Measurements from ENCODE around the gene TMPRSS2. TPM values are rescaled to one million over a fixed set of nuclear protein-coding genes. Genes with fewer than 3 reads are reported as not detected.

The TMPRSS2 gene
- total and polyA plus RNA-seq, 2 donors from 2014 or later, result 32.8 to 55.0 TPM

GRCh38 chr21:41443562-41443961 lies 64.4 kb downstream of the TMPRSS2 start:
- intact Hi-C loops (cut with DNase I), result no loop called here
- no peak overlapping the region for H3K4me3 ChIP-seq (ENCODE audit: low read length in 3 of 3)
- no peak for DNase-seq
- H3K27ac ChIP-seq (ENCODE audit: low read depth in 2 of 2, low read length in 2 of 2), result no peak overlapping the region
- peaks cover 0 to 25% (median 6%) of the 10 kb centered on the region in 3 donors for H3K36me3 ChIP-seq (ENCODE audit: control insufficient read depth in 2 of 3, insufficient read depth in 3 of 3, low read length in 3 of 3)
- FAIRE-seq, result no peak
- H3K27me3 ChIP-seq (ENCODE audit: control insufficient read depth, insufficient read depth, low read length), result no peaks in the 10 kb centered on the region
- H3K9ac ChIP-seq (ENCODE audit: low read length in 3 of 3), result no peak overlapping the region
- no peaks in the 10 kb centered on the region for H3K9me3 ChIP-seq (ENCODE audit: control insufficient read depth in 2 of 3, insufficient read depth in 1 of 3, low read length in 3 of 3)
- TF ChIP-seq, protein P1, sequence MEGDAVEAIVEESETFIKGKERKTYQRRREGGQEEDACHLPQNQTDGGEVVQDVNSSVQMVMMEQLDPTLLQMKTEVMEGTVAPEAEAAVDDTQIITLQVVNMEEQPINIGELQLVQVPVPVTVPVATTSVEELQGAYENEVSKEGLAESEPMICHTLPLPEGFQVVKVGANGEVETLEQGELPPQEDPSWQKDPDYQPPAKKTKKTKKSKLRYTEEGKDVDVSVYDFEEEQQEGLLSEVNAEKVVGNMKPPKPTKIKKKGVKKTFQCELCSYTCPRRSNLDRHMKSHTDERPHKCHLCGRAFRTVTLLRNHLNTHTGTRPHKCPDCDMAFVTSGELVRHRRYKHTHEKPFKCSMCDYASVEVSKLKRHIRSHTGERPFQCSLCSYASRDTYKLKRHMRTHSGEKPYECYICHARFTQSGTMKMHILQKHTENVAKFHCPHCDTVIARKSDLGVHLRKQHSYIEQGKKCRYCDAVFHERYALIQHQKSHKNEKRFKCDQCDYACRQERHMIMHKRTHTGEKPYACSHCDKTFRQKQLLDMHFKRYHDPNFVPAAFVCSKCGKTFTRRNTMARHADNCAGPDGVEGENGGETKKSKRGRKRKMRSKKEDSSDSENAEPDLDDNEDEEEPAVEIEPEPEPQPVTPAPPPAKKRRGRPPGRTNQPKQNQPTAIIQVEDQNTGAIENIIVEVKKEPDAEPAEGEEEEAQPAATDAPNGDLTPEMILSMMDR (IDR thresholded peaks at IDR 0.05; ENCODE audit: borderline replicate concordance, extremely low read depth, insufficient read depth), result no peak
- H3K4me1 ChIP-seq (ENCODE audit: control insufficient read depth in 2 of 3, insufficient read depth in 2 of 3, low read depth in 1 of 3, low read length in 3 of 3), result no peaks in the 10 kb centered on the region

- no peaks in the 10 kb centered on the region for H3K27me3 ChIP-seq (ENCODE audit: control insufficient read depth, insufficient read depth, low read length)
- intact Hi-C loops (cut with DNase I), result no loop called here
- H3K9me3 ChIP-seq (ENCODE audit: control insufficient read depth in 2 of 3, insufficient read depth in 1 of 3, low read length in 3 of 3), result no peaks in the 10 kb centered on the region
- H3K9ac ChIP-seq (ENCODE audit: low read length in 3 of 3), result no peak overlapping the region
- H3K4me3 ChIP-seq (ENCODE audit: low read length in 3 of 3), result no peak overlapping the region
- peaks cover 0 to 27% (median 8%) of the 10 kb centered on the region in 3 donors for H3K36me3 ChIP-seq (ENCODE audit: control insufficient read depth in 2 of 3, insufficient read depth in 3 of 3, low read length in 3 of 3)
- H3K4me1 ChIP-seq (ENCODE audit: control insufficient read depth in 2 of 3, insufficient read depth in 2 of 3, low read depth in 1 of 3, low read length in 3 of 3), result no peaks in the 10 kb centered on the region
- DNase-seq (no peak), FAIRE-seq (no peak)
- H3K27ac ChIP-seq (ENCODE audit: low read depth in 2 of 2, low read length in 2 of 2), result no peak overlapping the region
- TF ChIP-seq, protein P1 (IDR thresholded peaks at IDR 0.05; ENCODE audit: borderline replicate concordance, extremely low read depth, insufficient read depth), result no peak
These were observed 65.3 kb downstream of the TMPRSS2 start for GRCh38 chr21:41442481-41443186.

GRCh38 chr21:41441546-41441945 lies 66.4 kb downstream of the TMPRSS2 start:
- H3K36me3 ChIP-seq (ENCODE audit: control insufficient read depth in 2 of 3, insufficient read depth in 3 of 3, low read length in 3 of 3), result peaks cover 0 to 25% (median 11%) of the 10 kb centered on the region in 3 donors
- no peak overlapping the region for H3K9ac ChIP-seq (ENCODE audit: low read length in 3 of 3)
- DNase-seq (peak in 1 of 5 donors; percentile 24), FAIRE-seq (no peak)
- H3K9me3 ChIP-seq (ENCODE audit: control insufficient read depth in 2 of 3, insufficient read depth in 1 of 3, low read length in 3 of 3), result no peaks in the 10 kb centered on the region
- H3K27me3 ChIP-seq (ENCODE audit: control insufficient read depth, insufficient read depth, low read length), result no peaks in the 10 kb centered on the region
- H3K27ac ChIP-seq (ENCODE audit: low read depth in 2 of 2, low read length in 2 of 2), result no peak overlapping the region
- intact Hi-C loops (cut with DNase I), result no loop called here
- H3K4me3 ChIP-seq (ENCODE audit: low read length in 3 of 3), result no peak overlapping the region
- TF ChIP-seq, protein P1 (IDR thresholded peaks at IDR 0.05; ENCODE audit: borderline replicate concordance, extremely low read depth, insufficient read depth), result no peak
- H3K4me1 ChIP-seq (ENCODE audit: control insufficient read depth in 2 of 3, insufficient read depth in 2 of 3, low read depth in 1 of 3, low read length in 3 of 3), result no peaks in the 10 kb centered on the region

Data from kidney (tissue), 14 donors.